ENCODE measurements around the gene TOM1L2.

Gene TOM1L2

DNA sequence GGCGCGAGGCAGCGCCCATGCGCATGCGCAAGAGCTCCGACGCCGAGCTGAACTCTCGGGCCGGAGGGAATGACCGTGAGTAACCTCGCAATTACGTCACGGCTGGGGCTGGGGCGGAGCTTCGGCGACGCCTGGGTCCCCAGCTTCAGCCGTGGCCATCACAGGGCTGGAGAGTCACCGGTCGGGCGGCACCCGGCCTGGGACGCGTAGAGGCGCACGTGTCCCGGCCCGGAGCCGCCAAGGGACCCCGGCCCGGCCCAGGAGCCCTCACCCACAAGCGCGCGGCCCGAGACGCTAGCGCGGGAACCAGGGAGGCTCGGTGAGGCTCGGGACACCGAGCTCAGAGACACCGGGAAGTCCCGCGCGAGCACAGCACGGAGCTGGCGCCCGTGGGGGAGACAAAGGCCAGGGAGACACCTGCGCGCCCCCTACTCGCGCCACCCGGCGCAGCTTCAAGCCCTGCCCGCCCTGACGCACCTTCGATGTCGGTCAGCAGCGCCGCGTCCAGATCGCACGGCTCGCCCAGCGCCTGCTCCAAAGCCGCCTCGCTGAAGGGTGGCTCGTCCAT is 135.9 kb downstream of the TOM1L2 start:
- DNase-seq (ENCODE audit: low read depth in 2 of 2) = peak; percentile 95 to 96

GRCh38 chr17:17835415-17836249 is 136.6 kb downstream of the TOM1L2 start:
- no peak for DNase-seq (ENCODE audit: low read depth in 2 of 2)

DNA sequence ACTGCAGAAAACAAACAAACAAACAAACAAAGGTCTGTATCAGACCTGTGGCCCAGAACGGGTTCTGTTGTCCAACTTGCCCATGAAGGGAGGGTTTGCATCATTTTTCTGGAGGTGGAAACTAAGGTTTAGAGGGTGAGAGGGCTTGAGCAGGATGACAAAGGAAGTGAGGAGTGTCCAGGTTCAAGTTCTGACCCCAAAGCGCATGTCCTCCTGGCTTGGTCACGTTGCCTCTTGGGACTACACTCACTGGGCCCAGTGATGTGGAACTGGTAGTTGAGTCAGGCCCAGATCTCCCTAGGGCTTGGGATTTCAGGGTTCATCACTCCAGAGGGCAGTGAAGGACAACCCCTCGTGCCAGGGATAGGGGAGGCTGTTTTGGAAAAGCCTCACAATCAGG is 137.2 kb downstream of the TOM1L2 start:
- DNase-seq (ENCODE audit: low read depth in 2 of 2) = no peak

DNA sequence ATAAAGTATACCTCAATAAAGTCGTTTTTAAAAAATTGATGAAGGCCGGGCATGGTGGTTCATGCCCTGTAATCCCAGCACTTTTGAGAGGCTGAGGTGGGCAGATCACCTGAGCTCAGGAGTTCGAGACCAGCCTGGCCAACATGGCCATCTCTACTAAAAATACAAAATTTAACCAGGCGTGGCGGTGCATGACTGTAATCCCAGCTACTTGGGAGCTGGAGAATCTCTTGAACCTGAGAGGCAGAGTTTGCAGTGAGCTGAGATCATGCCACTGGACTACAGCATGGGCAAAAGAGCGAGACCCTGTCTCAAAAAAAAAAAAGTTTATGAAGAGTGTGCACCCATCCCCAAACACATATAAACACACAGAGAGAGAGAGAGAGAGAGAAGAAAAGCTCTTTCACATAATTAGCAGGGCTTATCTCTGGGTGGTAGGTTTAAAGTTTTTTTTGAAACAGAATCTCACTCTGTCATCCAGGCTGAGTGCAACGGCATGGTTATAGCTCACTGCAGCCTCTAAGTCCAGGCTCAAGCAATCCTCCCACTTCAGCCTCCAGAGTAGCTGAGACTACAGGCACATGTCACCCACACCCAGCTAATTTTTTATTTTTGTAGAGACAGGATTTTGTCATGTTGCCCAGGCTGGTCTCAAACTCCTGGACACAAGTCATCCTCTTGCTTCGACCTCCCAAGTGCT is 138.4 kb downstream of the TOM1L2 start:
- no peak for DNase-seq (ENCODE audit: low read depth in 2 of 2)

GRCh38 chr17:17832032-17832363 is 140.2 kb downstream of the TOM1L2 start:
- DNase-seq (ENCODE audit: low read depth in 2 of 2) = no peak

DNA sequence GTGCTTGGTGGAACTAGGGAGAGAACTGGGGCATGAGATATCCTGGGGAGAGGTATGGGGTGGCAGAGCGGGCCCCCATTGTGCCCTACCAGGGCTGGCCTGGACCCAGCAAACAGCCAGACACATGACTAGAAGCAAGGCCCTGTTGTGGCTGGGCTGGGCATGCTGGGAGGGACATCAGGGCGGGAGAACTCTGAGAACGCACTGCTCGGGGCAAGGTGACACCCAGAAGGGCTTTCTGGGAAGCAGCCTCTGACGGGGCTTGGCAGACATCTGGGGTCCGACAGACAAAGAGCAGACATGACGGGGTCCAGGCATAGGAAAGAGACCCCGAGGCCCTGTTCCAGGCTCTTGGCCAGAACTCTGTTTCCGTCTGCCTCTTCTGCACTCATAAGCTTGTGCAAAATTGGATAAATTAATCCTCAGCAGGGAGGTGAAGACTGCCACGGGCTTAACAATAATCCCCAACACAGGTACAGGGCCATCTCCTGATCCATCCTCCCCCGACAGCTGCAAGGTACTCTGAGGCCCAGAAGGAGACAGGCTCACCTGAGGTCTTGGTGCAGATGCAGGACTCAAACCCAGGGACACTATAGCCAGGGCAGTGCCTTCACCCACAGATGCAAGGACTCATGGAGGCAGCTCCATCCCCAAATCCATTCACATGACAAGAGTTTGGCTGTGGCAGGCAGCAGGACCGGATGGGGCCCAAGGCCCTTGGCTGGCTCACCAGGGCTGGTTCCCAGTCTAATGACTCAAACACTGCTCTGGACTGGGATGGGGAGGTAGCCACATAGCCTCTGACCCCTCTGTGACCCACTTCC is 140.8 kb downstream of the TOM1L2 start:
- no peak for DNase-seq (ENCODE audit: low read depth in 2 of 2)

DNA sequence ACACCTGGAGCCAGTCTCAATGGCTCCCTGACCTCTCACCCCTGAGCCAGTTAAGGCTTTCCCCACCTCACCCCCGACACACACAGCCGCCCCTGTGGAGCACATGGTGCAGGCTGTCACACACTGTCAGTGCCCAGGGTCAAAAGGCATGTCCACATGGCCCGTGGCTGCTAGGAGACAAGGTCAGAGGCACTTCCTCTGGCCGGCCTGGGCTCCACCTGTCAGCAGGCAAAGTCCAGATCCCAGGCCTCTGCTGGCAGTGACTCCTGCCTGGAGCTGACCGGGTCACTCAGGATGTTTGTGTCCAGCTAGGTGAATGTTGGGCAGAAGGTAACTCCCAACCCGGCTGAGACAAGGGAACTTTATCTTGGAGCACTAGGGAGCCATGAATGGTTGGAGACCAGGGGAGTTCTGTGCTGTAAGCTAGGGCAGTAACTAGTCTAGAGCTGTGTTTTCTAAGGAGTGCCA is 141.4 kb downstream of the TOM1L2 start:
- no peak for DNase-seq (ENCODE audit: low read depth in 2 of 2)

GRCh38 chr17:17830269-17830567 is 142.0 kb downstream of the TOM1L2 start:
- no peak for DNase-seq (ENCODE audit: low read depth in 2 of 2)

- DNase-seq (ENCODE audit: low read depth in 2 of 2) = no peak
Measured at GRCh38 chr17:17827826-17828621, 144.2 kb downstream of the TOM1L2 start.

- no peak for DNase-seq (ENCODE audit: low read depth in 2 of 2)
Measured at GRCh38 chr17:17826942-17827785, 145.0 kb downstream of the TOM1L2 start.

GRCh38 chr17:17826342-17826713 is 145.9 kb downstream of the TOM1L2 start:
- no peak for DNase-seq (ENCODE audit: low read depth in 2 of 2)

DNA sequence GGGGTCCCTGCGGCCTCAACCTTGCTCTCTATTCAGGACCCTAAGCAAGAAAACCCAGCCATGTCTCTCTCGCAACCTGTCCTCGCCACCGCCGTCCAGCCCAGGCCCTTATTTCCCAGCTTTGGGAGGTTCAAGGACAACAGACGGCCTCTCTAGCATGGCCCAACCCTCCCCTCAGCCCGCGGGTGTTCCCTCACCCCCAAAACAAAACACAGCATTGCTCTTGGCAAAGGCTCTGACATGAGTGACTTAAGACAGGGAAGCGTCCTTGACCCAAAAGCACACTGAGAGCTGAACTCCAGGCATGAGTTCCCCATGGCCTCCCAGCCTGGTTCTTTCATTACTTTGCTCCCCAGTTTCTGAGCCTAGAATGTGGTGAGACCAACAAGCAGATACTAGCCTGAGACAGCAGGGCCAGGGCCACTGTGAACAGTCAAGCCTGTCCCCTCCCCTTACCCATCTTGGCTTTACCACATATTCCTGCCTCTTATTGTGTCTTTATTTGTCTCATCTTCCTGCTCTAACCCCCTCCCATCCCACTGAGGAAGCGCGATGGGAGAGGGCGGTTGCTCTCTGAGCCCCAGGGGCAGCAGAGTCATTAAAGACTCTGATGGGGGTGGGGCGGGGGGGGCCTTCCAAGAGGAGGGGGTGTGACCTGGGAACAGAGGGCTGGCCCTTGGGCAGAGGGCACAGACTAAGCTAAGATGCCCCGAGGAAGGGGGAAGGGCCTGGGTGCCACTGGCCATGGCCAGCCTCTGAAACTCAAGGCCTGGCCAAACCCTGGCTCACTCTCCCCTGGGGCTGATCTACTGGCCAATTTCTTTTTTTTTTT is 147.2 kb downstream of the TOM1L2 start:
- DNase-seq (ENCODE audit: low read depth in 2 of 2) = no peak

DNA sequence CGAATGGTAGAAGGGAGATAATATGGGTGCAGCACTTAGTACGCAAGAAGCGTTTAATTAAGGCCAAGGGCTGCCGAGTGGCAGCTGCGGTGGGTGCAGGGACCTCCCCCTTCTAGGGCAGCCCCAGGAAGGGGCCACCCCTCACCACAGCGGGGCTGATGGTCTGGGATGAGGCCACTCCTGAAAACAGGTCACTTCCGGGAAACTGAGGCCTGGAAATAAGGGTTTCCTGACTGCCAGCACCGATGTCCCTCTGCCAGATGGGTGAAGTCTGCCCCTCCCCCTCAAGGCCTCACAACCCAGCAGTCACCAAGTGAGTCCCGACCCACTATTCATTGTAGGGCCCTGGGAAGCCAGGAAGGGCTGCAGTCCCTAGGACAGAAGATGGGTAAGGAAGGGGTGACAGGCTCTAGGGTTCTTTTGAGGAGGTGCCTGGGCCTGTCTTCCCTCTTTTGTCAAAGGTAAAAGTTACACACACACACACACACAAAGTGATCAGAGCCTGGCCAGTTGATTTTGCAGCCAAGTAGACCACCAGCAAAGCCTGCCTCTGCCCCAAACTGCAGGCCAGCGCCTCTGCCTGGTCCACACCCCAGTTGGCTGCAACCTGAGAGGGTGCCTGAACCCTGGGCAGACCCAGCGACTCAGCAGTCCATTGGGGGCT is 147.9 kb downstream of the TOM1L2 start:
- no peak for DNase-seq (ENCODE audit: low read depth in 2 of 2)

DNA sequence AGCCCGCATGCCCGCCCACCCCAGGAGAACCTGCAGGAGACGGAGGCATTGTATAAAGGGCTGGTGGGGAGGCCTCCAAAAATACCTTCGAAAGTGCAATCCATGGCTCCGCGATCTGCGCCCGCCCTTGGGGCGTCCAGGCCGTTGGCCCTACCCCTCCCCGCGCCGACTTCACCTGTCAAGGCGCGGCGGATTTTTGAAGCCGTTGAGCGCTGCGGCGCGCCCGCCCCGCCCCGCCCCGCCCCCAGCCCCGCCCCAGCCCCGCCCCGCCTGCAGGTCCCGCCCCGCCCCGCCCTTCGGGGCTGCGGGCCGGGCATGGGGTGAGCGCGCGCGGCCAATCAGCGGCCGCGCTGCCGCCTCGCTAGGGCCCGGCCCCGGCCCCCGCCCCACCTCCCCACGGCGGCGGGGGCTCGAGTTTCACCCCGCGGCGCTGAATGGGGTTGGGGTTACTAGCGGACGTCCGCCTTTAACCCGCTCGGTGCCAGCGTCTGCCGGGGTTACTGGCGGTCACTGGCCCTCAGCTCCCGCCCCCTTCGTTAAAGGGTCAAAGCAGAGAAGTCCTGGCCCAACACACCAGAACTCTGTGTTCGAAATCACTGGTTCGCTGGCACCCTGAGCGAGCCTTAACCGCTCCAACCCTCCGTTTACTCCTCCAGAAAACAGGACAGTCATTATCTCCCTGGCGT is 148.6 kb downstream of the TOM1L2 start:
- peak; percentile 54 to 62 for DNase-seq (ENCODE audit: low read depth in 2 of 2)

- no peak for DNase-seq (ENCODE audit: low read depth in 2 of 2)
Measured at GRCh38 chr17:17822616-17823015, 149.6 kb downstream of the TOM1L2 start.

GRCh38 chr17:17822189-17822588 is 150.0 kb downstream of the TOM1L2 start:
- no peak for DNase-seq (ENCODE audit: low read depth in 2 of 2)

DNA sequence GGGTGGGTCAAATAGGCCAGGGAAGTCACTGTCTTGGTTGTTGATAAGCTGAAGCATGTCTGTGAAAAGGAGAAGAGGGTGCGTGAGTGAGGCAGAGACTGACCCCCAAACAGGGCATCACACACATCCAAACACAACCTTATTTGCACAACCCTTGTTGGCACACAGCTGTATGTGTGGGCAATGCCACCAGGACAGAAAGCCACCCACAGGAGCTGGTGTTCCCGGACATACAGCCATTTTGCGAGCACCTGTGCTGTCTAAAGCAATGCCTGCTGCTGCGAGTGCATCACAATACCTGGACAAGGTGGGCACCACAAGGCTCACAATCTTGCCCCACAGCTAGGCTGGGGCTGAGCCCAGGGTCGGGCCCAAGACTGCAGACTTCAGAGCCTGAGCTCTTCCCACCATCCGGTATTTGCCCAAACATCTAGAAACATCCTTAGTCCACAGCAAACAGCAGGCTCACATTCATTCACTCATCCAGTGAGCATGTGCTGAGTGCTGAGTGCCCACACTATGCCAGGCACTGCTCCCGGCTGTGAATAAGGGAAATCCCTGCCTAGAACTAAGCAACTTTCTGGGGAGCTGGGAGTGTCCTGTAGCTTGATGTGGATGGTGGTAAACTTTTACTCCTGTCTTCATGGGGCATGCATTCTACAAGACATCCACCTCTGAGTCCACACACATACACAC is 151.6 kb downstream of the TOM1L2 start:
- DNase-seq (ENCODE audit: low read depth in 2 of 2) = no peak

- no peak for DNase-seq (ENCODE audit: low read depth in 2 of 2)
Measured at GRCh38 chr17:17820046-17820445, 152.2 kb downstream of the TOM1L2 start.
